Hepatocyte (in vitro differentiated cells): ENCODE data around the gene TRNT1.

ENCODE experiments used
- EZH2 ChIP-seq: fragments of 200-600 bp; sonication (generic); IDR thresholded peaks from 2 replicates; pipeline ENCODE4 v1.6.1; 2016; ENCODE audit warnings: antibody characterized with exemption, mild to moderate bottlenecking, borderline replicate concordance
- TF ChIP-seq, protein P1 (sequence below): fragments of 200-600 bp; sonication (generic); IDR thresholded peaks from 2 replicates; pipeline ENCODE4 v1.5.1; 2016; ENCODE audit warnings: antibody characterized with exemption, mild to moderate bottlenecking; ENCODE audit not compliant: poor library complexity

DNA sequence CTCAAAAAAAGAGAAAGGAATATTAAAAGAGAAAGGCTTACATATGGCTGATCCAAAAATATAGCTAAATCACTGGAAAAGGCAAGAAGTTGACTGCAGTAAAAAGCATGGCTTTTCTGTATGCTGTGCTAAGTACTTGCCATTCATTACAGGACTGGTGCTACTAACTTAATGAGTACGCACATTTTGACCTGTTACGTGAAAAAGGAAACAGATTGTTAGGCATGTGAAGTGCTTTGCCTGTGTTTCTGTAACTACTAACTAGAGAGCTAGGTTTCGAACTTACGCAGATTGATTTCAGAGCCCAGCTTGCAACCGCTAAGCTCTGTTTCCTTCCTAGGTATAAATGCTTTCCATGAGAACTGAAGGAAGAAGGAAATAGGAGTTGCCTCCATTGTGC lies 2.8 kb downstream of the TRNT1 start:
- TF ChIP-seq, protein P1, sequence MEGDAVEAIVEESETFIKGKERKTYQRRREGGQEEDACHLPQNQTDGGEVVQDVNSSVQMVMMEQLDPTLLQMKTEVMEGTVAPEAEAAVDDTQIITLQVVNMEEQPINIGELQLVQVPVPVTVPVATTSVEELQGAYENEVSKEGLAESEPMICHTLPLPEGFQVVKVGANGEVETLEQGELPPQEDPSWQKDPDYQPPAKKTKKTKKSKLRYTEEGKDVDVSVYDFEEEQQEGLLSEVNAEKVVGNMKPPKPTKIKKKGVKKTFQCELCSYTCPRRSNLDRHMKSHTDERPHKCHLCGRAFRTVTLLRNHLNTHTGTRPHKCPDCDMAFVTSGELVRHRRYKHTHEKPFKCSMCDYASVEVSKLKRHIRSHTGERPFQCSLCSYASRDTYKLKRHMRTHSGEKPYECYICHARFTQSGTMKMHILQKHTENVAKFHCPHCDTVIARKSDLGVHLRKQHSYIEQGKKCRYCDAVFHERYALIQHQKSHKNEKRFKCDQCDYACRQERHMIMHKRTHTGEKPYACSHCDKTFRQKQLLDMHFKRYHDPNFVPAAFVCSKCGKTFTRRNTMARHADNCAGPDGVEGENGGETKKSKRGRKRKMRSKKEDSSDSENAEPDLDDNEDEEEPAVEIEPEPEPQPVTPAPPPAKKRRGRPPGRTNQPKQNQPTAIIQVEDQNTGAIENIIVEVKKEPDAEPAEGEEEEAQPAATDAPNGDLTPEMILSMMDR, result no peak
- TF ChIP-seq EZH2, result no peak
